NCI-H1436 treated with DMSO at 0.1 percent for 48 hours (cell line): ENCODE results near the gene CNIH3.

Experiments used
- DNase-seq: peaks from one replicate; lab custom pipeline; 2025; lab: John Stamatoyannopoulos, UW

Gene CNIH3

DNA sequence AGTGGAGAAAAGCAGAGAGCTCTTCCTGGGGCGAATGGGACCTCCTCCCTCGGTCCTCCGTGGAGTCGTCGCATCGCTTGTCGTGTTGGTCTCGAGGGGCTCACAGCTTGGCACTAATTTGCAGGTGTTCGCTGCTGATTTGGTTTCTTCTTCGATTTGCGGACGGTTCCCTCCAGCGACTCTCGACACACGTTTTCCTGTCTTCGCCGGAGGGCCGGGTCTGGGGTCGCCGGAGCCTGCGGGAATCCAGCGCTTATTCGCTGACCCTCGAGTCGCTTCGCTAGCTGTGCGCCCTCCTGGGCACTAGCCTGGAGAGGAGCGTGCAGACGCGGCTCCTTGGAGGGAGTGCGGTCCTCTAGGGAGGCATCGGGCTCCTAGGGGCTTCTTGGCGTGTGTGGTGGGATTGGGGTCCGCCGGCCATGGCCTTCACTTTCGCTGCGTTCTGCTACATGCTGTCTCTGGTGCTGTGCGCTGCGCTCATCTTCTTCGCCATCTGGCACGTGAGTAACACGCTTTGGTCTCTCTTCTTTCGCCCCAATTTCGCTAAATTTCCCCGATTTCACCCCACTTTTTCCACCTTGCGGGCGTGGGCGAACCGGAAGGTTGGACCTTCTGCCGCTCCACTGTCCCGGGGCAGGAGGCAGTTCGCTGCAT, 766 bp downstream of the CNIH3 start:
- DNase-seq = no peak

- DNase-seq = no peak
Observed at GRCh38 chr1:224617410-224618355, 1.6 kb downstream of the CNIH3 start.

- no peak for DNase-seq
Observed at GRCh38 chr1:224619209-224619608, 3.1 kb downstream of the CNIH3 start.

DNA sequence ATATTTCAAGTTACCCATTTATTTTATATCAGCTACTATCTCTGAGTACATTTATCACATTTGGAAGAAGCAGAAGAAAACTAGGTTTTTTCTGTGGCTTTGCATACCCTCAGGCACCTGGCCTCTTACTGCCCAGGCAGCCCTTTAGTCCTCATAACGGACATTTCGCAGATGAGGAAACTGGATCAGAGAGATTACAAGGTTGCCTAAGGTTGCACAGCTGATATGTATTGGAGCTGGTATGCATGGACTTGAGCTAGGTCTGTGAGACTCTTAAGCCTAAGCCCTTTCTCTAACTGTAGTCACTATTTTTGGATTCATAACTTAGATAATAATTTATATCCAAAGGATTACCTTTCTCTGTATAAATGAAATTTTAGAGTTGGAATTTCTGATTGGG, 4.0 kb downstream of the CNIH3 start:
- no peak for DNase-seq

DNA sequence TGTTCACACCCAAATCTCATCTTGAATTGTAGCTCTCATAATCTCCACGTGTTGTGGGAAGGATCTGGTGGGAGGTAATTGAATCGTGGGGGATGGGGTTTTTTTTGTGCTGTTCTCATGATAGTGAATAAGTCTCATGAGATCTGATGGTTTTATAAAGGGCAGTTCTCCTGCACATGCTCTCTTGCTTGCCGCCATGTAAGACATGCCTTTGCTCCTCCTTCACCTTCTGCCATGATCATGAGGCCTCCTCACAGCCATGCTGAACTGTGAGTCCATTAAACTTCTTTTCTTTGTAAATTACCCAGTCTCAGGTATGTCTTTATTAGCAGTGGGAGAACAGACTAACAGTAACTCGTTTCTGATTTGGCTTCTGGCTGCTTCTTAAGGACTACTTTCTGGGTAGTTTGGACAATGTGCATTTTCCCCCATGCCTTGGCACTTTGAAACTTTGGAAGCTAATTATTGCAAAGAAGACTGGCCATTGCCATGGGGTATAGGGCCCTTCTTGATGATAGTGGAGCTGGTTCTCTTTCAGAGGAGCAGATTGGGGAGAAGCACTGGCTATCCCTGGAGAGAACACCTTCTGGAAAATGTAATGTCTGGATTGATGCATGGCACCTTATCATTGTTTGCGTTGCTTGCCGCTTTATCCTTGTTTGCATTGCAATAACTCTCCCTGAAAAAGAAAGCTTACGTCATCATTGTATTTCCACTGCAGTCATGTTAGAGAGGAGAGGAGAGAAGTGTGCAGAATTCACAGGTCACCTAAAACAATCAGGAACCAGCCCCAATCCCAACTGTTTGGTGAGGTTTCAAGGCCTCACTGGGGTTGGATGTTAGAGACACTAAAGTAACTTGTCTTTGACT, 5.9 kb downstream of the CNIH3 start:
- no peak for DNase-seq

GRCh38 chr1:224622831-224623230, 6.7 kb downstream of the CNIH3 start:
- no peak for DNase-seq

DNA sequence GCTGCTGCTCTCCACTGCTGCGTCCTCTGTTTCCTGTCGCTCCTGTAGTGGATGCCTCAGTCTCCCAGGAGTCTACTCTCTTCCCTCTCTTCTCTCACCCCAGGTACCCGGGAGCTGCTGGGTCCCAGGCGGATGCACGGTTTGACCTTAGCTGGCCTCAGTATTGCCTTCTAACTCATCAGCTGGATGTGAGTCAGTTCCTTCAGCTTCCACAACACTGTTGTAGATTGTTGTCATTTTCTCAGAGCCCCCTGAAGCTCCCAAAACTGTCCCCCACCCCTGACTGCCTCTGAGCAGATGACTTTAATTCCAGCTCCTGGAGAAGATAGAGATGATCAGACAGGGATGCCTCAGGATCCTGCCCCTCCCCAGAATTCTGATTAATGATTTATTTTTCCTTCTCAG, 7.2 kb downstream of the CNIH3 start:
- no peak for DNase-seq

GRCh38 chr1:224623743-224624333, 7.7 kb downstream of the CNIH3 start:
- DNase-seq = no peak

DNA sequence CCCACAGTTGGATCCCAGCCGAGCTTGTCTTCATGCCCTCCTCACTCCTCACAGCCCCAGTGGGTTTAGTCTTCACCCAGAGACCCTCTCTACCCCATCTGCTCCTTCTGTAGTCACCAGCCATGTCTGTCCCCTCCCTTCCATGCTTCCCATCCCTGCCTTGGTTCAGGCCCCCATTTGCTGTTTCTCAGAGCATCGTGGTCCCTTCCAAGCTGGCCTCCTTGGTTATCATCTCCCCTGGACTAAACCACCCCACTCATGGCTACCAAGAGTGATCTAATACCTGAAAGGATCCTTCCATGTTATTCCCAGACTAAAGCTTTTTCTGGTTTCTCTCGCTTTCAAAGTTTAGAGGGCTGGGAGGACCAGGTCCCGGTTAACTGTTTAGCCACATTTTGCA, 8.3 kb downstream of the CNIH3 start:
- no peak for DNase-seq

GRCh38 chr1:224626042-224626441, 9.9 kb downstream of the CNIH3 start:
- no peak for DNase-seq

- DNase-seq = no peak
Observed at GRCh38 chr1:224629965-224630364, 13.8 kb downstream of the CNIH3 start.

DNA sequence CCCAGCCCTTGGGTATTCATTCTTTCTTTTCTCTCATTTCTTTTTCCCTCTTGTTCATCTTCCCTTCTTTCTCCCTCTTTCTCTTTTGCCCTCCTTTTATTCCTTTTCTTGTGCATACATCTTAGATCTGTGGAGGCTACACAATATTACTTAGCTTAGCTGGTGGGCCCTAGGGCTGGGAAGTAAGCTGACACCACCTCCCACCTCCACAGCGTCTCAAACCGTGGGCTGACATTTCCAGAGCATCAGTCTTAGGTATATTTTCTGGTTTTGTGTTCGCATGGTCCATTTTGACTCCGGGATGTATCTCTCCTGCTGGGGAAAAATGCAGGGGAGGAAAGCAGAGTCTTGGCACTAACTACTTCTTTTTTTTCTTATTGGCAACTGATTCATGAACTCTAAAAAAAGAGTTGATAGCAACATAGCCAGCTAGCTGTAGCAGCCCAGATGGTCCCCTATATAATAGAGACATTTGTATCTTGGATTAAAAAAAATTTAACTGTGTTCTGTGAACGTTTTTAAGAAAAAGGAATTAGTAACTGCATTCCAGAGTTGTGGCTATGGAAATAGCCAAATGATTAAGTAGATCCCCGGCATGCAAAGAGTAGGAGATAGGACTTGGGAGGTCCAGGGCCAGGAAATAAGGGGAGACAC, 15.5 kb downstream of the CNIH3 start:
- DNase-seq = no peak

DNA sequence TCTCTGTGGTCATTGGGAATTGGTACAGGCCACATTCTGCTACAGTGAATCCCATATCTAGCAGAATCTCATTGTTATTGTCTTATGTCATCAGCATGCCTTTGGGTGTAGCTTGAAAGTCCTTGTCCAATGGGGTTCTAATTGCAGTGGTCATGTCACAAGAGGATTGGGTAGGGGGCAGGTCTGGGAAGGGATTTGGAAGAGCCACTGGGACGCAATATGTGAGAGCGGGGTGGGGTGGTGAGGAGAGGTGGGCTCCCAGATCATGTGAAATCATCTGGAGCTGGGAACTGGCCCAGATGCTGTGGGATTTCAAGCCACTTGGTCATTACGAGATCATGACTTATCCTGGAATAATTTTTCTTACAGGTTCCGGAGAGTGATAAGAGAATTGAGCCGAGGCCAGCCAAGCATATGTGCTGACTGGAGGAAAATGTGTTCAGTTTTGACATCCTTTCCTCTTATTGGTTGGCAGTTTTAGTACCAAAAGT, 16.3 kb downstream of the CNIH3 start:
- DNase-seq = no peak

GRCh38 chr1:224632921-224633321, 16.8 kb downstream of the CNIH3 start:
- no peak for DNase-seq

DNA sequence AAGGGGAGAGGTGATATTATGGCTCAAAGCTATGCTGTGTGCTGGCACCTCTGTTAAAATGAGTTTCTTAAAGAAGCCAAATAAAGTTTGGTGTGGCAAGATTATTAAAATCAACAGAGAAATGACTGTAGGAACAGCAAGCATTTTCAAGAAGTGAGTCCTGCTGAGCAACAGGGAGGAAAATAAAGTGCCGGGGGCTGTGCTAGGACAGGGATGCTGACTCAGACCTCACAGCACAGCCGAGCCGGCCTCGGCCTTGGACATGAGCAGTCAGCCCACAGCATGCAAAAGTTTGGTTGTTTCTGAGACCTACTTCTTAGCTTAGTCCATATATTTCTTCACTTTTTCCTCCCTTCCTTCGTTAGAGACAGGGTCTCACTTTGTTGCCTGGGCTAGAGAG, 19.2 kb downstream of the CNIH3 start:
- DNase-seq = no peak

GRCh38 chr1:224637515-224637914, 21.4 kb downstream of the CNIH3 start:
- no peak for DNase-seq

- DNase-seq = no peak
Observed at GRCh38 chr1:224637936-224638335, 21.8 kb downstream of the CNIH3 start.

GRCh38 chr1:224639426-224639975, 23.4 kb downstream of the CNIH3 start:
- DNase-seq = no peak

GRCh38 chr1:224640018-224640417, 23.9 kb downstream of the CNIH3 start:
- no peak for DNase-seq

- DNase-seq = no peak
Observed at GRCh38 chr1:224640587-224640986, 24.5 kb downstream of the CNIH3 start.

DNA sequence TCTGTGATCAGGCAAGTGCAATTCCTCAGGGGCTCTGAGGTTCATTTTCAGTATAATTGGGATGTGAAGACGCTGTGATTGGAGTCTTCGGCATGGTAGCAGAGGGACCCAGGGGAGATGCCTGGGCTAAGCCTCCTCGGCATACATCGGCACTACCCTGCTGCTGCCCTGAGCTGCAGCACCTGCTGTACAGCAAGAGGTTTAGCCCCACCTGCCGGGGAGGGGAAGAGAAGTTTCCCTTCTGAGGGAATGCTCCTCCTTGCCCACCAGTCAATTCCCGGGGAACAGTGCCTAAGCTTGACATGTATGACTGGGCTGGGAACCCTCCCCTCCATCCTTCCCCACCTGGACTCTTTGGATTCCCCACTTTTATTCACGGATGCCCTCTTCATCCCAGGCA, 24.9 kb downstream of the CNIH3 start:
- DNase-seq = peak; percentile 53
